GM10266 (cell line): ENCODE results near the gene U2AF1L4.

Source experiments
- DNase-seq: peaks from one replicate; pipeline ENCODE4 v3.0.0; 2012; ENCODE audit errors: extremely low spot score
- TF ChIP-seq, protein P1 (sequence below): IDR thresholded peaks from 2 replicates; pipeline ENCODE4 v1.5.1; 2012; ENCODE audit warnings: mild to moderate bottlenecking, low read depth; ENCODE audit not compliant: control insufficient read depth, insufficient read depth; ENCODE audit errors: missing control alignments

Gene U2AF1L4

GRCh38 chr19:35750167-35750566 is 4.9 kb upstream of the U2AF1L4 start:
- TF ChIP-seq, protein P1, sequence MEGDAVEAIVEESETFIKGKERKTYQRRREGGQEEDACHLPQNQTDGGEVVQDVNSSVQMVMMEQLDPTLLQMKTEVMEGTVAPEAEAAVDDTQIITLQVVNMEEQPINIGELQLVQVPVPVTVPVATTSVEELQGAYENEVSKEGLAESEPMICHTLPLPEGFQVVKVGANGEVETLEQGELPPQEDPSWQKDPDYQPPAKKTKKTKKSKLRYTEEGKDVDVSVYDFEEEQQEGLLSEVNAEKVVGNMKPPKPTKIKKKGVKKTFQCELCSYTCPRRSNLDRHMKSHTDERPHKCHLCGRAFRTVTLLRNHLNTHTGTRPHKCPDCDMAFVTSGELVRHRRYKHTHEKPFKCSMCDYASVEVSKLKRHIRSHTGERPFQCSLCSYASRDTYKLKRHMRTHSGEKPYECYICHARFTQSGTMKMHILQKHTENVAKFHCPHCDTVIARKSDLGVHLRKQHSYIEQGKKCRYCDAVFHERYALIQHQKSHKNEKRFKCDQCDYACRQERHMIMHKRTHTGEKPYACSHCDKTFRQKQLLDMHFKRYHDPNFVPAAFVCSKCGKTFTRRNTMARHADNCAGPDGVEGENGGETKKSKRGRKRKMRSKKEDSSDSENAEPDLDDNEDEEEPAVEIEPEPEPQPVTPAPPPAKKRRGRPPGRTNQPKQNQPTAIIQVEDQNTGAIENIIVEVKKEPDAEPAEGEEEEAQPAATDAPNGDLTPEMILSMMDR, result no peak
- DNase-seq, result no peak

DNA sequence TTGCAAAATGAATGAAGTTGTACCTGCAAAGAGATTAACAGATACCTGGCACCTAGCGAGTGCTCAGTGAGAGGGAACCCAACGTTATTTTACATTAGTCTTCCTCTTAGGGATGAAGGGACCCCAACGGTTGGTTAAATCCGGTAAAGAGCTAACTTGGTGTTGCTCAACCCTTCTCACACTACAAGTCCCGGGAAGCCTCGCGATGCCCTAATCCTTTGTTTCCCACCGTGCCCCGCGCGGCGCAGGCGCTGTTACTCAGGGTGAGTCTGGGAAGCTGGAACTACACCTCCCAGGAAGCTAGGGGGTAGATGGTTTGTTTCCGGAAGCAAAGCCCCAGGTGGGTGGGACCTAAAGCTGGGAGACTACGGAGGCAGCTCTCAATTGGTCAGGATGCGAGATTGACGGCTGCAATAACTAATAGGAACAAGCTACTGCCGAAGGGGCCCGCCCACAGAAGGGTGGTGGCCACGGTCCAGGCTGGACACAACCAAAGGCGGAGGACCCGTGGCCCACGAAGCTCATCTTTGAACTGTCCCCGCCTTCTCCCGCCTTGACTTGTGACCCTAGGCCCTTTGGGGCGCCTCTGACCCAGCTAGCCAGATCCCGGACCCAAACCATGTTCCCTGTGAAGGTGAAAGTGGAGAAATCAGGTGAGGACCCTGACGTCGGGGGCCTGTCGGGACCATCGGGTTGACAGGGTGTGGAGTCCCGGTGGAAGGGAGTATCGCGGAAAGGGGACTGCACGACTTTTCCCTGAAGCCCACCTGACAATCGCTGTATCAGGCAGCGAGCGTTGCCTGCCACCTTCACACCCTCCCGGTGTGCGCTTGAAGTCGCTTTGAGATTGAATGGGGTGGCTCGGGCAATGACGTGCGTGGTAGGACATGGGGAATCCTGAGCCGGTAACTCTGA is 3.1 kb upstream of the U2AF1L4 start, which contains the start of gene LIN37:
Gene LIN37, plus strand, starts transcription at position 471 of the 915 bp plus-strand sequence. Its CDS starts 149 bp downstream, at position 620.
- TF ChIP-seq, protein P1, result no peak
- DNase-seq, result peak; percentile 94

- TF ChIP-seq, protein P1, result no peak
- no peak for DNase-seq
Measured at GRCh38 chr19:35746531-35746930, 1.3 kb upstream of the U2AF1L4 start.

GRCh38 chr19:35746087-35746462 is 857 bp upstream of the U2AF1L4 start:
- TF ChIP-seq, protein P1, result no peak
- no peak for DNase-seq

- TF ChIP-seq, protein P1, result peak; percentile 37
- peak; percentile 80 for DNase-seq
Measured at GRCh38 chr19:35744430-35745327, 539 bp downstream of the U2AF1L4 start.

DNA sequence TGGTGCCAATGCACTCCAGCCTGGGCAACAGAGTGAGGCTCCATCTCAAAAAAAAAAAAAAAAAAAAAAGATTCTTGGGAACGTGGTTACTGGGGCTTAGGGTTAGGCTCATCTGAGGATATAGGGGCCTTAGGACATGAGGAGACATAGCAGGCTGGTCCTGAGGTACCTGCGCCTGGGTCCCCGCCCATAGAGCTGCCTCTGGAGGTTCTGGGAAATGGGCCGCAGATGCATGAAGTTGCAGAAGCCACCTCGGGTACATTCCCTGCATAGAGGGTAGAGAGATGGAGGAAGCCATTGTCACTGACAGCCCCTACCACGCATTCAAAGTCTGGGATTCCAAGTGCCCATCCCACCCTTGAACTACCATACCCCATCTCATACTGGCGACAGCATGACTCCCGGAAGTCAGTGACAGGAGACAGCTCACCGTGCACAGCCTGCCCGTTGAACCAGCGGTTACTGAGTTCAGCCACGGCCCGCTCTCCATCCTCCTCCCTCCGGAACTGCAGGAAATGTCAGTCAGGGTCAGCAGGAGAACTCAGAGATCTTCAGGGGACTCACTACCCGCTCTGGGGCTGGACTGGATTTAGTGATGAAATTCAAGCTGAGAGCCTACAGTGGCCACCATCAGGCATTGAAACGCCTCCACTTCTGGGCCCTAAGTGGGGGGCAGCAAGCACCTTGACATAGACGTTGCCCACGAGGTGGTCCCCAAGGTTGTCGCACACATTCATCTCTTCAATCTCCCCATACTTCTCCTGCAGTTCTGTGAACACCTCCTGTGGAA is 1.4 kb downstream of the U2AF1L4 start:
- DNase-seq, result no peak
- TF ChIP-seq, protein P1, result no peak
